HG03521 (cell line): ENCODE measurements around the gene CNST.
"Not testable (repeated sequence)": the region's sequence is repeated elsewhere in the genome, so short reads cannot be mapped to it uniquely, and the experiment has no call there.

Experiments
- ATAC-seq: cut with Tn5 transposase; IDR thresholded peaks from one replicate; pipeline ENCODE4 v1.9.1; 2021; ENCODE audit warnings: mild to moderate bottlenecking, moderate library complexity; ENCODE audit not compliant: unreplicated experiment

CNST gene

DNA sequence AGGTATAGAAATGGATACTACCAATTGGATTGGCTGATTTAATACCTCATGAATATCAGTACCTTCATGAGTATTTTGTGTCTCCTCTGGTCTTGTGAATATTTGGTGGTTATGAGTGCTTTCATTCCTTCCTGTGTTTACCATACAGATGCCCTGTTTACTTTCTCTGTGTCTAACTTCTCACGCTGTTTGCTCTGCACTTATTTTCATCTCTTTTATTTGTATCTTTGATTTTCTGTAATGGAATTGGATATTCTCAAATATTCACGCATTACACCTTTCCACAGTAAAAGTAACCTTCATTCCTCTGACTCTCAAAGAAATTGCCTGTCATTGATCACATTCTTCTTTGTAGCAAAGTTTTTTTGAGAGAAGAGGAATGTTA lies 16.8 kb downstream of the CNST start:
- ATAC-seq, result no peak

DNA sequence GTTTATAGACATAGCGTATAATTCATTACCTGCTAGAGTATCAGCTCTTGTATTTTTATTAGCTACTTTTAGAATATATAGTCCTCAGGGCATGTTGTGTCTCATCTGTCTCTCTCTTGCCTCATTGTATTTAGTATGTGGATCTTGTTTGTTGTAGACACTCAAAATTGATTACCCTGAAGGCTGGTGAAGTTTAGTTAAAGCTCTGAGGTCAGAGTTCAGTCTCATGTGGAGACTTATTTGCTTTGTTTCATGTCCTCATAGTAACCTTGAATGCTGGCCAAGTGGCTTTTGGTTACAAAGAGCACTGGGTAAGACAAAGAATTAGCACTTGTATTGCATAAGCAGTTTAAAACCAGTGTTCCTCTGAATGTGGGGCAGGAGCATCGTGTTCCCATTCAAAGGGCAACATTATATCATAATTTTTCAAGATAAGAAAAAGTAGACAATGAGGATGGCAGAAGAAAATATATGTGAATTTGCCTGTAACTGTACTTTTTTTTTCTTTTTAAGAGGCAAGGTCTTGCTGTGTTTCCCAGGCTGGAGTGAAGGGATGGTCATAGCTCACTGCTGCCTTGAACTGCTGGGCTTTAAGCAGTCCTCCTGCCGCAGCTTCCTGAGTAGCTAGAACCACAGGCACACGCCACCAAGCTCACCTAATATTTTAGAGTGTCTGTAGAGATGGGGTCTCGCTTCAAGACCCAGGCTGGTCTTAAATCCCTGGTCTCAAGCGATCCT lies 17.4 kb downstream of the CNST start:
- no peak for ATAC-seq

DNA sequence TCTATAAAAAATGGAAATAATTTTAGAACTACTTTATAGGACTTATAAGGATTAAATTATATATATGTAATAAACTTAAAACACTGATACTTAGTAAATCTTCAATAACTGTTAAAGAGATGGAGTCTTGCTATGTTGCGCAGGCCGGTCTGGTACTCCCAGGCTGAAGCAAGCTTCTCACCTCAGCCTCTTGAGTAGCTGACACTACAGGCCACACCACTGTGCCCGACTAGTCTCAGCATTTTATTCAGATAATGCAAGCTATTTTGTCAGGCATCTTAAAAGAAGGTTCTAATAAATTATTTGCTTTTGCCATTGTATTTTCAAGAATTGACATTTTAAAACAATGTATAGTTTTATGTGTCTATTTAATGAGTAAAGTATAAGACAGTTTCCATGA lies 20.8 kb downstream of the CNST start:
- ATAC-seq, result no peak

DNA sequence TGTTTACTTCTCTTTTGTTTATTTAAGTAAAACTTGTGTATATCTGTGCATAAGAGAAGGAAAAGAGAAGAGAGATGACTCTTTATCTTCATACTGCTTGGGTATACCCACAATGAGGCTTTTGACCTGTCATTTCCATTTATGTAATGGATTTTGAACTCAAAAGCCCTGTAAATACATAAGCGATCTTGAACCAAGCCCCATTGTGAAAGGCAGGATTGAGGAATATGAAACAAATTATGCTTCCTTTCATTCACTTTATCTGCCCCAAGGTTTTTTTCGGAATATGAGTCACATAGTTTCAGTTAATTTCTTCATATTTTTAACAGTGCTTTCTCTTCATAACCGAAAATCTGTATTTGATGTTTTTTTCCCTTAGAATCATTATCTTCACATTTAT lies 21.4 kb downstream of the CNST start:
- no peak for ATAC-seq

DNA sequence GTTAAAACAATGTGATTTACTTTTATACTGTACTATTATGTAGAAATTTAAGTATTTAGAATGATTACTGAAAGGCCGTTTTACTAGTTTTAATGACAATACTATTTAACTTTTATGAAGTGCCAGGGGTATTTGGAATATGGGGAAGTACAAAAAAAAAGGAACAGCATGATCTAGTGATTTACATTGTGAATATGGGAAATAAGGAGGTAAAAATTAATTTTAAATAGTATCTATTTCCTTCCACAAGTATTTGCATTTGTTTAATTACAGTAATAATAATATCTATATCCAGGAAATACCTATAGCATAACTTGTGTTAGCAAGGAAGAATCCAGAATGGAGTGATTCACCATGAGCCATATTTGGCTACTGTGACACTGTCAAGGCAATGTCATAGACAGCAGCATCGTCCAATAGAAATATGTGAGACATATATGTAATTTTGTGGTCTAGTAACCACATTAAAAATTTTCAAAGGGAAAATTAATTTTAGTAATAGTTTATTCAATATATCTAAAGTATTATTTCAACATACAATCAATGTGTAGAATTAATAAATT lies 22.0 kb downstream of the CNST start:
- no peak for ATAC-seq

DNA sequence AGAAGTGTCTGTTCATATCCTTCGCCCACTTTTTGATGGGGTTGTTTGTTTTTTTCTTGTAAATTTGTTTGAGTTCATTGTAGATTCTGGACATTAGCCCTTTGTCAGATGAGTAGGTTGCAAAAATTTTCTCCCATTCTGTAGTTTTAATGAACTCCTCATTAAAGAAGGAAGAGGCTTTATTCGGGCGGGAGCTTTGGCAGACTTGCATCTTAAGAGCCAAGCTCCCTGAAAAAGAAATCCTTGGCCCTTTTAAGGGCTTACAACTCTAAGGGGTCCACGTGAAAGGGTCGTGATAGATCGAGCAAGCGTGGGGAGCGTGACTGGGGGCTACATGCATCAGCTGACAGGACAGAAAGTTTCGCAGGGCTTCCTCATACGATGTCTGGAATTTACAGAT lies 23.7 kb downstream of the CNST start:
- ATAC-seq, result not testable (repeated sequence)

DNA sequence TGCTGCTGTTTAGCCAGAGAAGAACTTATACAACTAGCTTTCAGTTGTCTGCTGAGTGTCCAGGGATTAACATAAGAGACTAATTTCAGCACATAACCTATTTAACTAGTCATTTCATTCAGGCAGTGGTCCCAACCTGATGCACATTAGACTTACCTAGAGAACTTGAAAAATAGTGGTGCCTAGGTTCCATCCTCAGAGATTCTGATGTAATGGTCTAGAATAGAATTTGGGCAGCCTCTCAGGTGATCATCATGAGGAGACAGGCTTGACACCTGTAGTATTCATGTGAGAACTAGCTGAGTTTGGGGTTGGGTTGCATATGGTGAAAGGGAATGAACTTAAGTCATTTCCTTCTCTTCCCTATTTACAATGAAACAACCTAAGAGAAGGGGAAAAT lies 24.8 kb downstream of the CNST start:
- peak; percentile 31 for ATAC-seq

DNA sequence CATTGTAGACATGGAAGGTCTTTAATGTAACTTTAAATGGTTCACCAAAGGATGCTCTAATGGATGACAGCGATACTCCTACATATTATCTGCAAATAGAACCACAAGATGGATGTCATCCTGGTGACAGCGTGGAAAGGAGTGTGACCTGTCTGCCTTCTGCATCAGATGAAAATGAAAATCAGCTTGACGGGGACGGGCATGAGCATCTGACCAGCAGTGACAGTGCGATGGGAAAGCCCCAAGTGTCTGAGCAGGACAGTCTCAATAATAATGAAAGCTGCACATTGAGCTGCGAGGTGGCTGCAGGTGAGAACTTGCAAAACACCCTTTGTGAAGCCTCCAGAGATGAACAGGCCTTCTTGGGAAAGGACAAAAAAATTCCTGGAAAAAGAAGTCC lies 25.2 kb downstream of the CNST start:
- ATAC-seq, result peak; percentile 96

DNA sequence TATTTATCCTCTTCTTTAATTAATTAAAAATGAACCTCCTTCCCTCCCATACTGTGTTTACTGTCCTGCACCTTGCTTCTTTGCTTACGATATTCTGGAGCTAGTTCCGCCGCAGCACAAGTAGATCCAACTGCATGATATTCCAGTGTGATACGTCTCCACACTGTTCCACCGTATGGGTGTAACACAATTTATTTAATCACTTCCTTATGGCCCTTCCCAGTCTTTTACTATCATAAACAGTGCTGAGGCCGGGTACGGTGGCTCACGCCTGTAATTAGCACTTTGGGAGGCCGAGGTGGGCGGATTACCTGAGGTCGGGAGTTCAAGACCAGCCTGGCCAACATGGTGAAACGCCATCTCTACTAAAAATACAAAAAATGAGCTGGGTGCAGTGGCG lies 25.7 kb downstream of the CNST start:
- no peak for ATAC-seq

DNA sequence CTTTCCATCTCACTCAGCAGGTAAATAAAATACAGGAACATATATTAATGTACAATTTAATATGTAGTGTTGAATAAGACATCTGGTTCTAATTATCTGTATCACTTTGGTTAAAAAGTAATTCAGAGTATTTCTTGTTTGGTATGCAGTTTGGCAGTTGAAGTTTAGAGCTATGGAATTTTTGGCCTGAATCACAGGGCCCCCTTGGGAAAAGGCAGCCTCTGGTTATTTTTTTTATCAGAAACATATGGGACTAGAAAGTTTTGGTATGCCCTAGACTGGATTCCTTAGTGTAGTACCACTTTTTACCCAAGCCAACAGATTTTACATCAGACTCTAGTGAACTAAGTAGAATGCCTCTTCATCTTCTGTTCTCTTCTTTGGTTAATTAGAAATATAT lies 26.4 kb downstream of the CNST start:
- no peak for ATAC-seq

DNA sequence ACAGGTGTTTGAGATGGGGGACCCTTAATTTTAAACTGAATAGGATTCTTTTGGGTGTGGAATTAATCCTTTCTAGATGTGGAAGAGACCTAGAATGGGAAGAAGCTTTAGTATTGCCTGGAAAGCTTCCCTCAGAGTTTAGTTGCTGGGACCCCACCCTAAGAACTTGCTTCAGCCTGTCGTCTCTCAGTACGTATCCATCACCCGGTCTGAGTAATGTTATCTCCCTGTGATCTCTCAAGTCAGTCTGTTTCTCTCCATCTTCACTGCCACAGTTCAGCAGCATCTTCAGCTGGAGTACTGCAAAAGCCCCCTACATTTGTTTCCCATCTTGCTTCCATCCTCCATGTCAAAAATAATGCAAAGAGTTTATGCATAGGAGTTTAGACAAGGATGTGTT lies 28.9 kb downstream of the CNST start:
- no peak for ATAC-seq

DNA sequence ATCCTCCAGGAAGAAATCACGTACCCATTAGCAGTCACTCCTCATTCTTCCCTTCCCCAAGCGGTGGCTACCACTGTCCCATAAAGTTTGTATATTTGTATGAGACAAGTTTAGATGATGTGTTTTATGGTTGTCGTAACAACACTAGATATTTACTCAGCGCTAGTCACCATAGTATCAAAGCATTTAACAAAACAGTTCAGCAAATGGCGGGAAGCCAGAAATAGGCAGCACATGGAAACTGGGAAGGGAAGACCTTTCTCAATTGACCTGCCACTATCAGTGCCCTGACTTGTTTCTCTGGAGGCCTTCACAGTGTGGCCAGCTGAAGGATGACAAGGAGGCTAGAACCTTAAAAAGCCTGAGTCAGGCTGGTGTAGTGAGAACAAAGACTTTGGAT lies 31.1 kb downstream of the CNST start:
- no peak for ATAC-seq

DNA sequence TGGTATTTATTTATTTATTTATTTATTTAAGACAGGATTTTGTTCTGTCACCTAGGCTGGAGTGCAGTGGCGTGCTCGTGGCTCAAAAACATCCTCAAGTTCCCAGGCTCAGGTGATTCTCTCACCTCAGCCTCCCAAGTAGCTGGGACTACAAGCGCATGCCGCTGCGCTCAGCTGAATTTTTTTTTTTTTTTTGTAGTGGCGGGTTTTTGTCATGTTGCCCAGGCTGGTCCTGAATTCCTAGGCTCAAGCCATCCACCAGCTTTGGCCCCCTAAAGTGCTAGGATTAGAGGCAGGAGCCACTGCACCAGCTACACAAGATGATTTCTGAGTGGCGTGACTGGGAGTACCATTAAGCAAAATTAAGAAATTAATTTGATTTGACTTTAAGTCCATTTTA lies 31.7 kb downstream of the CNST start:
- no peak for ATAC-seq

DNA sequence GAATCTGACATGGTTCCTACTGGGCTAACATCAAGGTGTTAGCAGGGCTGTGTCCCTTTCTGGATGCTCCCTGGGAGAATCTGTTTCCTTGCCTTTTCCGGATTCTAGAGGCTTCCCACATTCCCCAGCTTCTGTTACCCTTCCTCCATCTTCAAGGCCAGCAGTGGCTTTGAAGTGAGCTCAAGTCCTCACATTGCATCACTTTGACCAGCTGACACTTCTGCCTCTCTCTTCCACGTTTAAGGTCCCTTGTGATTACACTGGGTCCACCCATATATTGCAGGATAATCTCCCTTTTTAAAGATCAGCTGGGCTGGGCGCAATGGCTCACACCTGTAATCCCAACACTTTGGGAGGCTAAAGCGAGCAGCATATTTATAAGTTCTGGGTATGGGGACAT lies 33.1 kb downstream of the CNST start:
- no peak for ATAC-seq

DNA sequence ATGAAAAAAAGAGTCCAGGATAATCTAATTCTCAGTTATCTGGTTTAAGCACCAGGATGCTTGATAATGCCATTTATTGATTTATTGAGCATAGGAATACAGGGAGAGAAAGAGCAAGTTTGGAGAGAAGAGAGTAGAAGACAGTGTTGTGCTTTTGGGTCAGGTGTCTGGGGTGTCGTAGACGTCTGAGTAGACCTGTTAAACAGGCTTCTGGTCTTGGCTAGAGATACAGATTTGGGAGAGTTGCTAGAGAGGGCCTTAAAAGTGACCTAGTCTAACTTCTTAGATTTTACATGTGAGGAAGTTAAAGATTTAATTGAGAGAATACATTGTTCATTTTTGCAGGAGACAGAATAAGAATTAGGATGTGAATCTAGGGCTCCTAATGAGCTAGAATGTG lies 34.3 kb downstream of the CNST start:
- ATAC-seq, result no peak

DNA sequence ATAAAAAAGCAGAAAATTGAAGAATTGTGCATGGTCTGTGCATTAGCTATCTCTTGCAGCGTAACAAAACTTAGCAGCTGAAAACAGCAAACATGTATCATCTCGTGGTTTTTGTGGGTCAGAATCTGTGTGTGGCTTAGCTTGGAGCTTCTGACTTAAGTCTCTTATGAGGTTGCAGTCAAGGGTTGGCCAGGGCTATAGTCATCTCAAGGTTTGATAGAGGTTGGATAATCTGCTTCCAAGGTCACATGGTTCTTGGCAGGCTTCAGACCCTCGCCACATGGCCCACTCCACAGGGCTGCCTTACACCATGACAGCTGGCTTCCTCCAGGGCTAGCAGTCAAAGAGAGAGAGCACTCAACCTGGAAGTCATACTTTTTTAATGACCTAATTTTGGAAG lies 35.9 kb downstream of the CNST start:
- ATAC-seq, result no peak

DNA sequence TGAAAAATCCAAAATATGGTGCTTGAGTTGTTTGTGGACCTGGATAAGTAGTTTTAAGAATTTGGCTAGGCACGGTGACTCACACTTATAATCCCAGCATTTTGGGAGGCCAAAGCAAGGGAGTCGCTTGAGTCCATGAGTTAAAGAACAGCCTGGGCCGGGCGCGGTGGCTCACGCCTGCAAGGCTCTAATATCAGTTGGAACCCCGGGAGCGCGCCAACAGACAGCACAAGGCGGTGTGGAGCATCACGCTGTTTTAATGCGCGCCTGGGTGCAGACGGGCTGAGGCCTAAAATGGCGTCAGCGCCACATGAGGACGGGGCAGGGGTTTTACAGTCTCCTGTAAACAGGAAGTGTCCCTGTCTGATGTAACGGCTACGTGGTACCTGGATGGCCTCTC lies 39.0 kb downstream of the CNST start:
- ATAC-seq, result not testable (repeated sequence)

DNA sequence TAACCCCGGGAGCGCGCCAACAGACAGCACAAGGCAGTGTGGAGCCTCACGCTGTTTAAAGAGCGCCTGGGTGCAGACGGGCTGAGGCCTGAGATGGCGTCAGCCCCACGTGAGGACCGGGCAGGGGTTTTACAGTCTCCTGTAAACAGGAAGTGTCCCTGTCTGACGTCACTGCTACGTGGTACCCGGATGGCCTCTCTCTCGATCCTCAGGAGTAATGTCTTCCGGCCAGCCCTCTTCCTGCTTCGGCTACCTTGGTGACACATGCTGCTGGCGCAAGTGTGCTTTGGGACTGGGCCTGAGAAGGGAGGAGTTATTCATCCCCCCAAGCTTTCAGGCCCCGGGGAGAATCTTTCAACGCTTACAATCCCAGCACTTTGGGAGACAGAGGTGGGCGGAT lies 41.2 kb downstream of the CNST start:
- ATAC-seq, result no peak

DNA sequence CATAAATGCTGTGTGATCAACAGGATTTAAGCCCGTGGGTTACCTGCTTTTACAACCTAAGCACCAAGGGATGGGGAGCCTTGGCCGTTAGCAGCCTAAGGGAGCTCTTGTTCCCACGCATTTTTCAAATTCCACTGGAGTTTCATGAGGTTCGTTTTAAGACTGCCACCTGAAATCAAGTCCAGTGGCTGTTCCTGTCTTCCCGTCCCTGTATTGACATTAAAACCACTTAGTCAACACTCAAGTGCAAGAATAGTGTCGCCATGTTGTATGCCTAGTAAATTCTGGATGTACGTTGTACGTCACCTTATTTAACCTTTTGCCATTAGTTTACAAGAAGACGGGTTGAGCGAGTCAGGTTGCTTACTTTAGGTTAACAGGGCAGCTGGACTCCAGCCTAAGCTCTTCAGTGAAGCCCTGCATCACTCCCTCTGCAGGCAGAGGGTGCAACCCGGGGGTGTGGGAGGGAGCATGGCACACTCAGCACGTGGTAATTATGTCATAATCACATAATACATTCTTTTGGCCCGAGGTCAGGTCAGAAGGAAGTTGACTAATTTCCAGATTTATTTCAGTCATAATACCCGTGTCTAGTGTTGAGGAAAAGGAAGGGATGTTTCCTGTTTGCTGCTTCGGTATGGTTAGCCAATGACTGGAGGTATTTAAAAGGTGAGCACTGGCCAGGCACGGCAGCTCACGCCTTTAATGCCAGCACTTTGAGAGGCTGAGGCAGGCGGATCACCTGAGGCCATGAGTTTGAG lies 42.5 kb downstream of the CNST start:
- peak; percentile 51 for ATAC-seq

DNA sequence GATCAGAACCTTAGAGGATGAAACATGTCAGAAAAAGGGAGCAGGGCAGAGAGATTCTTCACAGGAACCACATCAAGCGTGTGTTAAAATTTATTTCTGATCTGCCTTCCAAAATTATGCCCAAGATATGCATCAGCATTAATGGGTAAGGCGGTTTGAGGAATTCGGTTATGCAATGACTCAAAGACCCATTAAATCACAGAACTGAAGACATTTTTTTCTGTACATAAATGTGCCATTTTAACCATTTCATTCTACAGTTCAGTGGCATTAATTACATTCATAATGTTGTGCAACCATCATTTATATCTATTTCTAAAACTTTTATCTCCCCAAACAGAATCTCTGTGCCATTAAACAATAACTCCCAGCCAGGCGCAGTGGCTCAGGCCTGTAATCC lies 43.4 kb downstream of the CNST start:
- ATAC-seq, result no peak

DNA sequence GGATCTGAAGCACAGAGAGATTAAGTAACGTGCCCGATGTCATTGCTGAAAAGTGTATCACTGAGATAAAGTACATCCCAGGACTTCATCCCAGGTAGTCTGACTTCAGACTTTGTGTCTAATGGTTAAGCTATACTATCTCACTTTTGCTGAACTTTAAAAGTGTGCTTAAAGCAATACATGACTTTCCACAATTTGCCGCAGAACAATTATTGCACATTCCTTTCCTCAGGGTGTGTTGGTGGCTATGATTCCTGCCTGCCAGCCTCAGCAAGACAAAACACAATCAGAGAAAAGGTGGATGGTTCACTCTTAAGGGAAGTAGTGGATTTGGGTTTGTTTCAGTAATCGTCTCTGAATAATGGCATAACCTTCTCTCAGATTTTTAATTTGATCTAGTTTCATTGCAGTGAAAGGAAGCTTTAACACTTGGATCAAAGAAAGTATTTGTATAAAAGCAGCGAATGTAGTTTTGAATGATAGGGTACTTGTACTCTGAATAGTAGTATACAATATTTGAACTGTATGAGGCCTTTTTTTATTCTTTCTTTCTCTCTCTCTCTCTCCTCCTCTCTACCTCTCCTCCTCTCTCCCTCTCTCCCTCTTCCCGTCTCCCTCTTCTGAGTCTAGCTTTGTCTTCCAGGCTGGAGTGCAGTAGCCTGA lies 47.0 kb downstream of the CNST start:
- ATAC-seq, result no peak

DNA sequence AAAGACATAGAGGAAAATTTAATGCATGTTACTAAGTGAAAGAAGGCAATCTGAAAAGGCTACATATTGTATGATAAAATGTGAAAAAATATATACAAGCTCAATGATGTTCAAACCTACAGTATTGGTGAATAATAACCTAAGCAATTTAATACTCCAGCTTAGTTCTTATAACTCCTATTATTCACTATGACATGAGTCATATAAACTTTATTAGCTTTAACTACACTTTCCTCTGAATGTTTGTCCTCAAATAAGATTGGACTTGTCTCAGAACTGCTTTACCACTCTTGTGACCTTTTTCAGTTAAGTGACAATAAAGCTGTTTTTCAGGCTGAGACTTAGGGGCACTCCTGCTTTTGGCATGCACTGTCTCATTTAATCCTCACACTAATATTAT lies 50.9 kb downstream of the CNST start:
- no peak for ATAC-seq
